GM12878 (cell line): ENCODE data around the gene AIG1. TPM values are rescaled to one million over a fixed set of nuclear protein-coding genes. Genes with fewer than 3 reads are reported as not detected.

Experiments used
- ATF2 ChIP-seq: IDR thresholded peaks from 2 replicates; pipeline ENCODE4 v1.6.1; 2012; ENCODE audit warnings: low read length, inconsistent platforms
- CBFB ChIP-seq: IDR thresholded peaks from 2 replicates; pipeline ENCODE4 v1.6.1; 2016; ENCODE audit warnings: antibody characterized with exemption, low read depth
- CBX5 ChIP-seq: sonication (generic); IDR thresholded peaks from 2 replicates; pipeline ENCODE4 v1.6.1; 2016; ENCODE audit warnings: low read depth, moderate library complexity, mild to moderate bottlenecking, inconsistent platforms
- CREM ChIP-seq: IDR thresholded peaks from 2 replicates; pipeline ENCODE4 v1.6.1; 2014; ENCODE audit warnings: antibody characterized with exemption, low read depth
- DPF2 ChIP-seq: fragments of 450-650 bp; IDR thresholded peaks from 2 replicates; pipeline ENCODE4 v1.6.1; 2017; ENCODE audit warnings: mild to moderate bottlenecking
- EGR1 ChIP-seq, 2 experiments: IDR thresholded peaks; 1 replicate in 1 of 2; 2 replicates in 1 of 2; pipeline ENCODE4 v1.6.1; 2011 to 2012; ENCODE audit warnings: low read depth in 2 of 2, low read length in 2 of 2, borderline replicate concordance in 1 of 2, mild to moderate bottlenecking in 1 of 2, moderate library complexity in 1 of 2
- GABPA ChIP-seq: IDR thresholded peaks from 2 replicates; pipeline ENCODE4 v1.6.1; 2014; ENCODE audit warnings: antibody characterized with exemption, low read depth, mild to moderate bottlenecking, inconsistent platforms
- GATAD2B ChIP-seq: fragments of 450-650 bp; conservative IDR thresholded peaks from 2 replicates; pipeline ENCODE4 v1.6.1; 2017; ENCODE audit warnings: low read depth, mild to moderate bottlenecking, moderate library complexity
- KAT2A ChIP-seq: conservative IDR thresholded peaks from 2 replicates; pipeline ENCODE4 v1.6.1; 2011; ENCODE audit warnings: low read depth, low read length; ENCODE audit not compliant: control insufficient read depth
- MTA3 ChIP-seq: IDR thresholded peaks from 2 replicates; pipeline ENCODE4 v1.6.1; 2012; ENCODE audit warnings: low read length, inconsistent platforms, borderline replicate concordance
- RCOR1 ChIP-seq: conservative IDR thresholded peaks from 2 replicates; pipeline ENCODE4 v1.6.1; 2012; ENCODE audit warnings: low read depth, low read length, improper control_type of control experiment
- SMC3 ChIP-seq: IDR thresholded peaks from 2 replicates; pipeline ENCODE4 v1.6.1; 2011; ENCODE audit warnings: low read length, improper control_type of control experiment, borderline replicate concordance
- SP1 ChIP-seq: IDR thresholded peaks from one replicate; pipeline ENCODE4 v1.6.1; 2011; ENCODE audit warnings: low read depth, low read length
- TCF12 ChIP-seq: IDR thresholded peaks from 2 replicates; pipeline ENCODE4 v1.6.1; 2011; ENCODE audit warnings: low read depth, mild to moderate bottlenecking, low read length
- ZBTB11 ChIP-seq: fragments of 450-650 bp; formaldehyde crosslinking; IDR thresholded peaks from 2 replicates; pipeline ENCODE4 v1.5.0; 2022; ENCODE audit warnings: mild to moderate bottlenecking, missing genetic modification characterization
- ZNF274 ChIP-seq: IDR thresholded peaks from one replicate; pipeline ENCODE4 v1.8.0; 2011; ENCODE audit not compliant: insufficient read length, insufficient read depth
- ZNF384 ChIP-seq: IDR thresholded peaks from 2 replicates; pipeline ENCODE4 v1.6.1; 2012; ENCODE audit warnings: low read depth, mild to moderate bottlenecking, low read length, improper control_type of control experiment, borderline replicate concordance
- polyA plus RNA-seq, 11 experiments: library from polyadenylated mRNA; depleted of rRNA in 4 of 11; unstranded in 6 of 11; stranded (reverse) in 5 of 11; fragments of >200 nt; fragmentation: Nextera tagmentation in 4 of 11; fragmentation: Illumina TruSeq in 1 of 11; extraction: Ambion mirVana in 4 of 11; extraction: Trizol in 1 of 11; gene quantifications; 1 replicate in 1 of 11; 2 replicates in 10 of 11; pipeline versions ENCODE4 v1.2.1 to v1.2.3, GENCODE V29; 2011 to 2016; ENCODE audit warnings: inconsistent platforms in 2 of 11, missing spikeins in 2 of 11, low read depth in 1 of 11
- total RNA-seq, 4 experiments: library from RNA; depleted of rRNA in 3 of 4; stranded (reverse); fragments of >200 nt in 3 of 4; fragmentation: Illumina TruSeq in 1 of 4; extraction: Trizol in 1 of 4; gene quantifications; 2 replicates each; pipeline versions ENCODE4 v1.2.1 to v1.2.3, GENCODE V29; 2013 to 2021
- TF ChIP-seq, protein P1 (sequence below): IDR thresholded peaks from 2 replicates; pipeline ENCODE4 v1.6.1; 2012; ENCODE audit warnings: mild to moderate bottlenecking, low read depth, low read length
- TF ChIP-seq, protein P2 (sequence below): fragments of 450-650 bp; IDR thresholded peaks from 2 replicates; pipeline ENCODE4 v1.6.1; 2017; ENCODE audit warnings: mild to moderate bottlenecking

Gene AIG1
- total and polyA plus RNA-seq, 10 of the 15 experiments (the other 5 are each of a cell fraction or from before 2014, with no cell fraction given): 27.0 to 74.5 (median 36.4) TPM

- TF ChIP-seq EGR1 (IDR thresholded peaks at IDR 0.05; ENCODE audit: borderline replicate concordance in 1 of 2, low read depth in 2 of 2, low read length in 2 of 2) (no peak), TCF12 (no peak), SMC3 (no peak), SP1 (no peak), CBX5 (no peak), ATF2 (0 out of 2 replicates have a peak, but pooled peaks have one; percentile 34), GATAD2B (no peak), KAT2A (no peak), ZBTB11 (CRISPR knock-in tag) (no peak), ZNF274 (no peak), CBFB (0 out of 2 replicates have a peak, but pooled peaks have one; percentile 32), ZNF384 (no peak), DPF2 (no peak), MTA3 (no peak), RCOR1 (no peak), CREM (peak; percentile 52; the same call in 1 of the 2 replicates), GABPA (no peak)
- TF ChIP-seq, protein P1, sequence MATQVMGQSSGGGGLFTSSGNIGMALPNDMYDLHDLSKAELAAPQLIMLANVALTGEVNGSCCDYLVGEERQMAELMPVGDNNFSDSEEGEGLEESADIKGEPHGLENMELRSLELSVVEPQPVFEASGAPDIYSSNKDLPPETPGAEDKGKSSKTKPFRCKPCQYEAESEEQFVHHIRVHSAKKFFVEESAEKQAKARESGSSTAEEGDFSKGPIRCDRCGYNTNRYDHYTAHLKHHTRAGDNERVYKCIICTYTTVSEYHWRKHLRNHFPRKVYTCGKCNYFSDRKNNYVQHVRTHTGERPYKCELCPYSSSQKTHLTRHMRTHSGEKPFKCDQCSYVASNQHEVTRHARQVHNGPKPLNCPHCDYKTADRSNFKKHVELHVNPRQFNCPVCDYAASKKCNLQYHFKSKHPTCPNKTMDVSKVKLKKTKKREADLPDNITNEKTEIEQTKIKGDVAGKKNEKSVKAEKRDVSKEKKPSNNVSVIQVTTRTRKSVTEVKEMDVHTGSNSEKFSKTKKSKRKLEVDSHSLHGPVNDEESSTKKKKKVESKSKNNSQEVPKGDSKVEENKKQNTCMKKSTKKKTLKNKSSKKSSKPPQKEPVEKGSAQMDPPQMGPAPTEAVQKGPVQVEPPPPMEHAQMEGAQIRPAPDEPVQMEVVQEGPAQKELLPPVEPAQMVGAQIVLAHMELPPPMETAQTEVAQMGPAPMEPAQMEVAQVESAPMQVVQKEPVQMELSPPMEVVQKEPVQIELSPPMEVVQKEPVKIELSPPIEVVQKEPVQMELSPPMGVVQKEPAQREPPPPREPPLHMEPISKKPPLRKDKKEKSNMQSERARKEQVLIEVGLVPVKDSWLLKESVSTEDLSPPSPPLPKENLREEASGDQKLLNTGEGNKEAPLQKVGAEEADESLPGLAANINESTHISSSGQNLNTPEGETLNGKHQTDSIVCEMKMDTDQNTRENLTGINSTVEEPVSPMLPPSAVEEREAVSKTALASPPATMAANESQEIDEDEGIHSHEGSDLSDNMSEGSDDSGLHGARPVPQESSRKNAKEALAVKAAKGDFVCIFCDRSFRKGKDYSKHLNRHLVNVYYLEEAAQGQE: no peak
- TF ChIP-seq, protein P2, sequence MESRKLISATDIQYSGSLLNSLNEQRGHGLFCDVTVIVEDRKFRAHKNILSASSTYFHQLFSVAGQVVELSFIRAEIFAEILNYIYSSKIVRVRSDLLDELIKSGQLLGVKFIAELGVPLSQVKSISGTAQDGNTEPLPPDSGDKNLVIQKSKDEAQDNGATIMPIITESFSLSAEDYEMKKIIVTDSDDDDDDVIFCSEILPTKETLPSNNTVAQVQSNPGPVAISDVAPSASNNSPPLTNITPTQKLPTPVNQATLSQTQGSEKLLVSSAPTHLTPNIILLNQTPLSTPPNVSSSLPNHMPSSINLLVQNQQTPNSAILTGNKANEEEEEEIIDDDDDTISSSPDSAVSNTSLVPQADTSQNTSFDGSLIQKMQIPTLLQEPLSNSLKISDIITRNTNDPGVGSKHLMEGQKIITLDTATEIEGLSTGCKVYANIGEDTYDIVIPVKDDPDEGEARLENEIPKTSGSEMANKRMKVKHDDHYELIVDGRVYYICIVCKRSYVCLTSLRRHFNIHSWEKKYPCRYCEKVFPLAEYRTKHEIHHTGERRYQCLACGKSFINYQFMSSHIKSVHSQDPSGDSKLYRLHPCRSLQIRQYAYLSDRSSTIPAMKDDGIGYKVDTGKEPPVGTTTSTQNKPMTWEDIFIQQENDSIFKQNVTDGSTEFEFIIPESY: no peak
Measured at GRCh38 chr6:143299253-143300166, 238.8 kb downstream of the AIG1 start (continued).
